K562 (cell line): ENCODE measurements around the gene SYVN1. TPM values are rescaled to one million over a fixed set of nuclear protein-coding genes. Genes with fewer than 3 reads are reported as not detected.

Experiments
- ATAC-seq: fragments of 200-7000 bp; cut with Tn5 transposase; 3 replicates; pipeline ENCODE4 v1.9.1; 2020; ENCODE audit warnings: moderate library complexity
- BruUV-seq: library from RNA; stranded (reverse); fragments of 400-500 nt; replicated peaks from 2 replicates; lab custom pipeline; 2021; lab: Mats Ljungman, UMichigan
- CTCF ChIA-PET: fragments of 300-600 bp; formaldehyde crosslinking; extraction: SDS; loops from one replicate; lab custom pipeline; 2021; ENCODE audit warnings: low intra/inter-chr PET ratio; lab: Yijun Ruan, JAX
- POLR2A ChIA-PET: fragments of 300-600, 350-650 bp; sonication (Branson Sonifier 250); formaldehyde crosslinking; extraction: SDS; loops from one replicate; lab custom pipeline; 2021; ENCODE audit warnings: antibody characterized with exemption, inconsistent platforms; lab: Yijun Ruan, JAX
- DNase-seq, 4 experiments: peaks; one replicate each; pipeline versions ENCODE4 v3.0.0 to v3.0.0-alpha.2; 2011 to 2018; ENCODE audit warnings: low spot score in 3 of 4, mixed read lengths in 3 of 4; ENCODE audit errors: extremely low read depth in 1 of 4
- FAIRE-seq: peaks from 2 replicates; lab custom pipeline; 2011; peaks lifted over from hg19 to GRCh38; lab: Jason Lieb, UNC
- H2AFZ ChIP-seq: 2 replicates; pipeline ENCODE4 v1.6.0; 2011; ENCODE audit warnings: low read depth, low read length, control low read depth, inconsistent platforms
- H3K27ac ChIP-seq: fragments of 200-600 bp; 3 replicates; pipeline ENCODE4 v1.8.0; 2011; ENCODE audit warnings: low read depth, mild to moderate bottlenecking, control low read depth, inconsistent platforms, low read length, moderate library complexity, mixed read lengths; ENCODE audit errors: extremely low read depth
- H3K27me3 ChIP-seq, 2 experiments: fragments of 300-600 bp in 1 of 2; 2 replicates in 1 of 2; 3 replicates in 1 of 2; pipeline versions ENCODE4 v1.6.0 to v1.8.0; 2011; ENCODE audit warnings: inconsistent platforms in 2 of 2, low read length in 2 of 2, mild to moderate bottlenecking in 1 of 2, mixed read lengths in 1 of 2, moderate library complexity in 1 of 2; ENCODE audit not compliant: control insufficient read depth in 2 of 2, insufficient read depth in 2 of 2
- H3K36me3 ChIP-seq: fragments of 300-600 bp; 3 replicates; pipeline ENCODE4 v1.8.0; 2011; ENCODE audit warnings: mild to moderate bottlenecking, low read length, inconsistent platforms; ENCODE audit not compliant: control insufficient read depth, insufficient read depth
- H3K4me1 ChIP-seq, 2 experiments: fragments of 200-600 bp in 1 of 2; replicated peaks in 1 of 2; 2 replicates in 1 of 2; 3 replicates in 1 of 2; pipeline versions ENCODE4 v1.5.1 to v1.8.0; 2011; ENCODE audit warnings: inconsistent platforms in 2 of 2, low read length in 2 of 2, mild to moderate bottlenecking in 1 of 2, mixed read lengths in 1 of 2, moderate library complexity in 1 of 2; ENCODE audit not compliant: control insufficient read depth in 2 of 2, insufficient read depth in 2 of 2
- H3K4me2 ChIP-seq: 2 replicates; pipeline ENCODE4 v1.6.1; 2011; ENCODE audit warnings: low read length, control low read depth, inconsistent platforms, mixed read lengths; ENCODE audit not compliant: insufficient read depth
- H3K4me3 ChIP-seq: fragments of 200-600 bp; sonication (generic), shearing (Covaris generic); 2 replicates; pipeline ENCODE4 v1.5.1; 2016; ENCODE audit warnings: control low read depth, inconsistent platforms
- H3K79me2 ChIP-seq: fragments of 200-600 bp; 3 replicates; pipeline ENCODE4 v1.8.0; 2011; ENCODE audit warnings: low read length, inconsistent platforms; ENCODE audit not compliant: control insufficient read depth, insufficient read depth
- H3K9ac ChIP-seq, 2 experiments: 2 replicates each; pipeline versions ENCODE4 v1.6.0 to v1.6.1; 2011; ENCODE audit warnings: low read depth in 2 of 2, low read length in 2 of 2, control low read depth in 1 of 2, inconsistent platforms in 1 of 2, mild to moderate bottlenecking in 1 of 2, mixed read lengths in 1 of 2; ENCODE audit not compliant: insufficient read depth in 1 of 2
- H3K9me1 ChIP-seq: one replicate; pipeline ENCODE4 v1.6.0; 2011; ENCODE audit warnings: inconsistent platforms, mild to moderate bottlenecking, low read length, moderate library complexity; ENCODE audit not compliant: control insufficient read depth, insufficient read depth
- H3K9me3 ChIP-seq: replicated peaks from 2 replicates; pipeline ENCODE4 v1.5.1; 2011; ENCODE audit warnings: low read depth, low read length, inconsistent platforms; ENCODE audit not compliant: control insufficient read depth, insufficient read depth
- H4K20me1 ChIP-seq: replicated peaks from 2 replicates; pipeline ENCODE4 v1.6.1; 2011; ENCODE audit warnings: low read length, inconsistent platforms, mixed read lengths; ENCODE audit not compliant: control insufficient read depth, insufficient read depth
- MAX ChIP-seq: sonication (generic); formaldehyde crosslinking; IDR thresholded peaks from 2 replicates; pipeline ENCODE4 v1.9.0; 2022; ENCODE audit warnings: mild to moderate bottlenecking, missing genetic modification reagents
- REST ChIP-seq, 2 experiments: fragments of 450-650 bp; formaldehyde crosslinking in 1 of 2; IDR thresholded peaks; 2 replicates each; pipeline versions ENCODE4 v1.4.0 to v1.6.1; 2014 to 2020; ENCODE audit warnings: mild to moderate bottlenecking in 2 of 2, borderline replicate concordance in 1 of 2, low read depth in 1 of 2
- RREB1 ChIP-seq: fragments of 250-450 bp; sonication (Bioruptor Pico); IDR thresholded peaks from 2 replicates; pipeline ENCODE4 v1.4.0; 2020
- ZFP1 ChIP-seq: fragments of 450-650 bp; formaldehyde crosslinking; IDR thresholded peaks from 2 replicates; pipeline ENCODE4 v1.4.0; 2020; ENCODE audit warnings: mild to moderate bottlenecking, mixed read lengths
- WGBS: fragments of 100-300 bp; shearing (Covaris generic); methylation state at CpG from one replicate; pipeline ENCODE4 v1.1.6; 2016; ENCODE audit warnings: low coverage, mixed read lengths; ENCODE audit not compliant: insufficient coverage; ENCODE audit errors: missing lambda C conversion rate; 5-methylcytosine and 5-hydroxymethylcytosine counted together
- in situ Hi-C: fragments of 300-500 bp; cut with MboI; formaldehyde crosslinking; loops from 4 replicates; pipeline ENCODE4 v1.15.0; 2018; ENCODE audit warnings: inconsistent platforms, mixed read lengths
- intact Hi-C: fragments of 100-400 bp; cut with micrococcal nuclease; formaldehyde crosslinking; loops from 2 replicates; pipeline ENCODE4 v1.14.2; 2022
- polyA plus RNA-seq, 8 experiments: library from polyadenylated mRNA; depleted of rRNA in 4 of 8; stranded (reverse) in 5 of 8; unstranded in 3 of 8; fragments of >200 nt; fragmentation: Nextera tagmentation in 2 of 8; fragmentation: Illumina TruSeq in 1 of 8; extraction: Ambion mirVana in 2 of 8; extraction: Trizol in 1 of 8; gene quantifications; 2 replicates each; pipeline versions ENCODE4 v1.2.1 to v1.2.3, GENCODE V29; 2011 to 2014; ENCODE audit warnings: inconsistent platforms in 1 of 8, missing spikeins in 1 of 8
- total RNA-seq, 7 experiments: library from RNA; depleted of rRNA in 6 of 7; stranded (reverse); fragments of >200 nt in 6 of 7; fragmentation: Illumina TruSeq in 2 of 7; extraction: Trizol in 2 of 7; gene quantifications; 2 replicates each; pipeline versions ENCODE4 v1.2.1 to v1.2.3, GENCODE V29; 2011 to 2021; ENCODE audit warnings: low replicate concordance in 1 of 7

The SYVN1 gene
- total and polyA plus RNA-seq, 9 of the 15 experiments (the other 6 are each of a cell fraction or from before 2014, with no cell fraction given): 0.41 to 47.4 (median 9.9) TPM

GRCh38 chr11:65117206-65118096 is 16.9 kb downstream of the SYVN1 start, which contains the start of gene ZNHIT2:
ZNHIT2 (minus strand) TSS chr11:65117701; CDS start chr11:65117653, 48 bp downstream.
- no peaks in the 10 kb centered on the region for H3K9me1 ChIP-seq
- TF ChIP-seq REST (IDR thresholded peaks at IDR 0.05; ENCODE audit: borderline replicate concordance) (peak; percentile 79; the same call in 1 of the 2 replicates), REST (CRISPR knock-in tag; IDR thresholded peaks at IDR 0.05; ENCODE audit: low read depth) (no peak), RREB1 (CRISPR knock-in tag) (0 out of 2 replicates have a peak, but pooled peaks have one; percentile 33), ZFP1 (CRISPR knock-in tag) (no peak), MAX (peak; percentile 83)

More at GRCh38 chr11:65117206-65118096, 16.9 kb downstream of the SYVN1 start, which contains the start of gene ZNHIT2:
- in situ Hi-C loops: no loop called here
- BruUV-seq: no TSS peak
- DNase-seq: peak; percentile 84 to 99 (median 90)
- Histone ChIP-seq H3K27ac (peak within 1 kb of the TSS; percentile 86), H4K20me1 (no peaks in the 10 kb centered on the region), H3K9ac (peak within 1 kb of the TSS; percentile 89 to 98), H3K4me3 (peak within 1 kb of the TSS; percentile 95), H3K36me3 (peaks cover 61% of the 10 kb centered on the region), H2AFZ (peak within 1 kb of the TSS; percentile 60; the same call in 1 of the 2 replicates), H3K4me1 (peaks cover 33 to 41% of the 10 kb centered on the region in 2 experiments), H3K9me3 (no peaks in the 10 kb centered on the region), H3K4me2 (peak within 1 kb of the TSS; percentile 95), H3K79me2 (peaks cover 56% of the 10 kb centered on the region), H3K27me3 (no peaks in the 10 kb centered on the region)
- FAIRE-seq: peak; percentile 99
- ChIA-PET POLR2A (interaction anchor here (0.5 to 9.5 kb wide), 32 partner anchors 11 to 454 kb away, joined by 3 to 182 read pairs (median 4); partner anchors contain the start of genes ARL2, CAPN1, DPF2 and POLA2), CTCF (interaction anchor here (0.6 to 1.9 kb wide), 7 partner anchors 63 to 331 kb away, joined by 3 to 7 read pairs (median 4); partner anchors contain the start of gene ARL2)
- peak; percentile 78 for ATAC-seq
- WGBS: under 1% methylated on average over 72 of the region's 89 CpGs
- intact Hi-C loops: loop anchor here (1.0 to 10.0 kb wide), 3 partner anchors 104 to 233 kb away; partner anchors contain the start of gene CDC42EP2
